Lung (tissue), 12 donors: ENCODE results near the gene FER. TPM values are rescaled to one million over a fixed set of nuclear protein-coding genes. Genes with fewer than 3 reads are reported as not detected.
A peak's percentile ranks its signal among the peaks of the same experiment; 100 is the strongest.

Experiments
- ATAC-seq: fragments of 200-7000 bp; cut with Tn5 transposase; one replicate; pipeline ENCODE4 v1.9.1; 2020; ENCODE audit warnings: moderate number of reproducible peaks; ENCODE audit not compliant: insufficient read depth, low FRiP score
- DNase-seq, 3 donors: peaks; one replicate each; pipeline ENCODE4 v3.0.0-alpha.2; 2013 to 2017
- H3K27ac ChIP-seq, 2 donors: one replicate each; pipeline ENCODE4 v1.5.1; 2013; ENCODE audit warnings: mild to moderate bottlenecking in 2 of 2, moderate library complexity in 2 of 2, control low read depth in 1 of 2, inconsistent platforms in 1 of 2, low read depth in 1 of 2, low read length in 1 of 2
- H3K27me3 ChIP-seq, 3 donors: one replicate each; pipeline ENCODE4 v1.5.1; 2013; ENCODE audit warnings: low read length in 2 of 3; ENCODE audit not compliant: control insufficient read depth in 3 of 3, insufficient read depth in 3 of 3
- H3K36me3 ChIP-seq, 4 donors: one replicate each; pipeline ENCODE4 v1.5.1; 2013; ENCODE audit warnings: low read length in 4 of 4, mild to moderate bottlenecking in 1 of 4, moderate library complexity in 1 of 4; ENCODE audit not compliant: control insufficient read depth in 4 of 4, insufficient read depth in 4 of 4
- H3K4me1 ChIP-seq, 5 donors: one replicate each; pipeline ENCODE4 v1.5.1; 2013; ENCODE audit warnings: low read length in 5 of 5, mild to moderate bottlenecking in 2 of 5, moderate library complexity in 1 of 5; ENCODE audit not compliant: control insufficient read depth in 5 of 5, insufficient read depth in 5 of 5
- H3K4me3 ChIP-seq: one replicate; pipeline ENCODE4 v1.5.1; 2013; ENCODE audit warnings: mild to moderate bottlenecking, control low read depth, moderate library complexity
- H3K9ac ChIP-seq, 2 donors: one replicate each; pipeline ENCODE4 v1.5.1; 2013; ENCODE audit warnings: low read length in 2 of 2, control low read depth in 1 of 2; ENCODE audit not compliant: insufficient read depth in 1 of 2
- H3K9me3 ChIP-seq, 4 donors: one replicate each; pipeline ENCODE4 v1.5.1; 2013; ENCODE audit warnings: low read length in 3 of 4, mild to moderate bottlenecking in 1 of 4, moderate library complexity in 1 of 4; ENCODE audit not compliant: control insufficient read depth in 4 of 4, insufficient read depth in 3 of 4
- CTCF ChIP-seq: IDR thresholded peaks from 2 replicates; pipeline ENCODE4 v1.5.1; 2012; ENCODE audit warnings: mild to moderate bottlenecking; ENCODE audit errors: control extremely low read depth, extremely low read depth
- WGBS, 2 donors: extraction: QIAGEN DNeasy Blood & Tissue Kit; methylation state at CpG; one replicate each; pipeline ENCODE4 v1.1.7; 2013; 5-methylcytosine and 5-hydroxymethylcytosine counted together
- polyA plus RNA-seq, 2 donors: library from polyadenylated mRNA; stranded (reverse); fragments of 200-250 nt; gene quantifications; one replicate each; pipeline ENCODE4 v1.2.1, GENCODE V29; 2013
- total RNA-seq, 2 donors: library from RNA; depleted of rRNA in 1 of 2; stranded (reverse); fragments of >200 nt in 1 of 2; gene quantifications; one replicate each; pipeline ENCODE4 v1.2.1, GENCODE V29; 2014 to 2021
- donor health status: control.
- donor health status: control.
- donor health status: Bipolar disorder and iron deficiency.
- donor health status: healthy.
- donor health status: DM: yes; HTN: yes; CAD: no.

FER gene
- total and polyA plus RNA-seq, 4 donors: 2.6 to 88.6 (median 12.2) TPM

- ATAC-seq (peak; percentile 69), DNase-seq (peak in 2 of 3 donors; percentile 57 to 61)
- Histone ChIP-seq H3K27ac (peak overlapping the region in 1 of 2 donors; percentile 66), H3K4me3 (no peak overlapping the region), H3K27me3 (no peaks in the 10 kb centered on the region), H3K9me3 (no peaks in the 10 kb centered on the region), H3K36me3 (no peaks in the 10 kb centered on the region), H3K9ac (no peak overlapping the region), H3K4me1 (peaks cover 0 to 11% (median 4%) of the 10 kb centered on the region in 5 donors)
- 51 to 66% methylated on average over 5 of the region's 5 CpGs for WGBS, 2 donors
- no peak for TF ChIP-seq CTCF
Measured at GRCh38 chr5:109105631-109106267, 358.1 kb downstream of the FER start.

- 90% methylated on average over 2 of the region's 2 CpGs for WGBS, 2 donors
- no peak overlapping the region for H3K27ac ChIP-seq
- no peaks in the 10 kb centered on the region for H3K36me3 ChIP-seq
- TF ChIP-seq CTCF: no peak
- no peaks in the 10 kb centered on the region for H3K27me3 ChIP-seq
- DNase-seq (no peak), ATAC-seq (no peak)
- no peak overlapping the region for H3K9ac ChIP-seq
- H3K4me3 ChIP-seq: no peak overlapping the region
- no peaks in the 10 kb centered on the region for H3K9me3 ChIP-seq
- peaks cover 0 to 4% (median 0%) of the 10 kb centered on the region in 5 donors for H3K4me1 ChIP-seq
Measured at GRCh38 chr5:109111680-109112079, 364.0 kb downstream of the FER start.

GRCh38 chr5:109113608-109114007 lies 365.9 kb downstream of the FER start:
- Histone ChIP-seq H3K9ac (no peak overlapping the region), H3K9me3 (no peaks in the 10 kb centered on the region), H3K4me1 (no peaks in the 10 kb centered on the region), H3K4me3 (no peak overlapping the region), H3K27me3 (no peaks in the 10 kb centered on the region), H3K27ac (no peak overlapping the region), H3K36me3 (no peaks in the 10 kb centered on the region)
- DNase-seq (no peak), ATAC-seq (no peak)
- WGBS, 2 donors: 98 to 100% methylated on average over 3 of the region's 3 CpGs
- TF ChIP-seq CTCF: no peak

- 94 to 98% methylated on average over 3 of the region's 3 CpGs for WGBS, 2 donors
- H3K4me1 ChIP-seq: no peaks in the 10 kb centered on the region
- no peak for DNase-seq
- no peak overlapping the region for H3K9ac ChIP-seq
- no peak overlapping the region for H3K27ac ChIP-seq
- no peak for TF ChIP-seq CTCF
- no peak overlapping the region for H3K4me3 ChIP-seq
- no peaks in the 10 kb centered on the region for H3K36me3 ChIP-seq
- H3K9me3 ChIP-seq: peaks cover 0 to 11% (median 0%) of the 10 kb centered on the region in 4 donors
- H3K27me3 ChIP-seq: no peaks in the 10 kb centered on the region
- ATAC-seq: no peak
Measured at GRCh38 chr5:109121225-109121624, 373.5 kb downstream of the FER start.
